Measurements from ENCODE around the gene PCDHA6.
A peak's percentile ranks its signal among the peaks of the same experiment; 100 is the strongest.
"Not testable (repeated sequence)": the region's sequence is repeated elsewhere in the genome, so short reads cannot be mapped to it uniquely, and the experiment has no call there.

Gene PCDHA6

GRCh38 chr5:140827704-140828361, at the start of gene PCDHA6:
Gene PCDHA6 (plus strand): TSS chr5:140827960. CDS start chr5:140828092, 132 bp downstream.
- peak; percentile 53 for DNase-seq (ENCODE audit: low spot score)

GRCh38 chr5:140780512-140780911, 47.2 kb upstream of the PCDHA6 start:
- no peak for DNase-seq (ENCODE audit: low spot score)

GRCh38 chr5:140785905-140786686, 41.7 kb upstream of the PCDHA6 start, which contains the start of gene PCDHA1:
Gene PCDHA1 (plus strand): TSS chr5:140786140.
- peak; percentile 57 for DNase-seq (ENCODE audit: low spot score)

DNA sequence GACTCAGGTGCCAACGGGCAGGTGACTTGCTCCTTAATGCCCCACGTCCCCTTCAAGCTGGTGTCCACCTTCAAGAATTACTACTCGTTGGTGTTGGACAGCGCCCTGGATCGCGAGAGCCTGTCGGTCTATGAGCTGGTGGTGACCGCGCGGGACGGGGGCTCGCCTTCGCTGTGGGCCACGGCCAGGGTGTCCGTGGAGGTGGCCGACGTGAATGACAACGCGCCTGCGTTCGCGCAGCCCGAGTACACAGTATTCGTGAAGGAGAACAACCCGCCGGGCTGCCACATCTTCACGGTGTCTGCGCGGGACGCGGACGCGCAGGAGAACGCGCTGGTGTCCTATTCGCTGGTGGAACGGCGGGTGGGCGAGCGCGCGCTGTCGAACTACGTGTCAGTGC, 40.3 kb upstream of the PCDHA6 start:
- not testable (repeated sequence) for DNase-seq (ENCODE audit: low spot score)

DNA sequence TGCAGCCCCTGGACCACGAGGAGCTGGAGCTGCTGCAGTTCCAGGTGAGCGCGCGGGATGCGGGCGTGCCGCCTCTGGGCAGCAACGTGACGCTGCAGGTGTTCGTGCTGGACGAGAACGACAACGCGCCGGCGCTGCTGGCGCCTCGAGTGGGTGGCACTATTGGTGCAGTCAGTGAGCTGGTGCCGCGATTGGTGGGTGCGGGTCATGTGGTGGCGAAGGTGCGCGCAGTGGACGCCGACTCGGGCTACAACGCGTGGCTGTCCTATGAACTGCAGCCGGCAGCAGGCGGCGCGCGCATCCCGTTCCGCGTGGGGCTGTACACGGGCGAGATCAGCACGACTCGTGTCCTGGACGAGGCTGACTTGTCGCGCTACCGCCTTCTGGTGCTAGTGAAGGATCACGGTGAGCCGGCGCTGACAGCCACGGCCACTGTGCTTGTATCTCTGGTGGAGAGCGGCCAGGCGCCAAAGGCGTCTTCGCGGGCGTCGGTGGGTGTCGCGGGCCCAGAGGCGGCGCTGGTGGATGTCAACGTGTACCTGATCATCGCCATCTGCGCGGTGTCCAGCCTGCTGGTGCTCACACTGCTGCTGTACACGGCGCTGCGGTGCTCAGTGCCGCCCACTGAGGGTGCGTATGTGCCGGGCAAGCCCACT, 39.8 kb upstream of the PCDHA6 start:
- not testable (repeated sequence) for DNase-seq (ENCODE audit: low spot score)

GRCh38 chr5:140791089-140791488, 36.7 kb upstream of the PCDHA6 start:
- no peak for DNase-seq (ENCODE audit: low spot score)

DNA sequence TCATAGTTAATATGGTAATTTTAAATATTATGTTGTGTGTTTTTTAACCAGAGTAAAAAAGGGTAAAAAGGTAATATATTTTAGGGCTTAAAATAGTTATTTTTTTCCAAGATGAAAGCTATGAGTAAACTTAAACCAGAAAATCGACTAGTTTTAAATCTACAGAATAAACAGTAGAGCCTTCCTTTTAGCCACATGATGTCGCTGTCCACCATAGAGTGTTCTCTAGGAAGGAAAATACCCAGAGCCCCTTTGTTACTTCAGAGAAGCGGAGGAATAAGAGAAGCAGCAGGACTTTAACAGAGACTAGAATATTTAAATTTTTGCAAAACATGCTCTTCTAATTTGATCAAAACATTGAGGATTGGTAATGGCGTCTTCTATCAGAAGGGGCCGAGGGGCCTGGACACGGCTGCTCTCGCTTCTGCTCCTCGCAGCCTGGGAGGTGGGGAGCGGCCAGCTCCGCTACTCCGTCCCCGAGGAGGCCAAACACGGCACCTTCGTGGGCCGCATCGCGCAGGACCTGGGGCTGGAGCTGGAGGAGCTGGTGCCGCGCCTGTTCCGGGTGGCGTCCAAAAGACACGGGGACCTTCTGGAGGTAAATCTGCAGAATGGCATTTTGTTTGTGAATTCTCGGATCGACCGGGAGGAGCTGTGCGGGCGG, 33.0 kb upstream of the PCDHA6 start, which contains the start of gene PCDHA2:
Gene PCDHA2, plus strand, starts transcription at position 258 of the 664 bp plus-strand sequence.
- peak; percentile 68 for DNase-seq (ENCODE audit: low spot score)

DNA sequence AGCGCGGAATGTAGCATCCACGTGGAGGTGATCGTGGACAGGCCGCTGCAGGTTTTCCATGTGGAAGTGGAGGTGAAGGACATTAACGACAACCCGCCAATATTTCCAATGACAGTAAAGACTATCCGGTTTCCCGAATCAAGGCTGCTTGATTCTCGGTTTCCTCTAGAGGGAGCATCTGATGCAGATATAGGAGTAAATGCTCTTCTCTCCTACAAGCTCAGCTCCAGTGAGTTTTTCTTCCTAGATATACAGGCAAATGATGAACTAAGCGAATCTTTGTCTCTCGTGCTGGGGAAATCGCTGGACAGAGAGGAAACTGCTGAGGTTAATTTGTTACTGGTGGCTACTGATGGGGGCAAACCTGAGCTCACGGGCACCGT, 32.5 kb upstream of the PCDHA6 start:
- peak; percentile 49 for DNase-seq (ENCODE audit: low spot score)

- DNase-seq (ENCODE audit: low spot score), result not testable (repeated sequence)
Measured at GRCh38 chr5:140796072-140796717, 31.6 kb upstream of the PCDHA6 start.

GRCh38 chr5:140796718-140797095, 31.1 kb upstream of the PCDHA6 start:
- no peak for DNase-seq (ENCODE audit: low spot score)

- DNase-seq (ENCODE audit: low spot score), result peak; percentile 84
Measured at GRCh38 chr5:140800816-140801493, 26.8 kb upstream of the PCDHA6 start, which contains the start of gene PCDHA3. Gene PCDHA3 (plus strand): TSS chr5:140801057.

- DNase-seq (ENCODE audit: low spot score), result peak; percentile 65
Measured at GRCh38 chr5:140801494-140801841, 26.3 kb upstream of the PCDHA6 start.

DNA sequence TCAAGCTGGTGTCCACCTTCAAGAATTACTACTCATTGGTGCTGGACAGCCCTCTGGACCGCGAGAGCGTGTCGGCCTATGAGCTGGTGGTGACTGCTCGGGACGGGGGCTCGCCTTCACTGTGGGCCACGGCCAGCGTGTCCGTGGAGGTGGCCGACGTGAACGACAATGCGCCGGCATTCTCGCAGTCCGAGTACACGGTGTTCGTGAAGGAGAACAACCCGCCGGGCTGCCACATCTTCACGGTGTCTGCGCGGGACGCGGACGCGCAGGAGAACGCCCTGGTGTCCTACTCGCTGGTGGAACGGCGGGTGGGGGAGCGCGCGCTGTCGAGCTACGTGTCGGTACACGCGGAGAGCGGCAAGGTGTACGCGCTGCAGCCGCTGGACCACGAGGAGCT, 25.4 kb upstream of the PCDHA6 start:
- DNase-seq (ENCODE audit: low spot score), result not testable (repeated sequence)

- no peak for DNase-seq (ENCODE audit: low spot score)
Measured at GRCh38 chr5:140802781-140803271, 24.9 kb upstream of the PCDHA6 start.

DNA sequence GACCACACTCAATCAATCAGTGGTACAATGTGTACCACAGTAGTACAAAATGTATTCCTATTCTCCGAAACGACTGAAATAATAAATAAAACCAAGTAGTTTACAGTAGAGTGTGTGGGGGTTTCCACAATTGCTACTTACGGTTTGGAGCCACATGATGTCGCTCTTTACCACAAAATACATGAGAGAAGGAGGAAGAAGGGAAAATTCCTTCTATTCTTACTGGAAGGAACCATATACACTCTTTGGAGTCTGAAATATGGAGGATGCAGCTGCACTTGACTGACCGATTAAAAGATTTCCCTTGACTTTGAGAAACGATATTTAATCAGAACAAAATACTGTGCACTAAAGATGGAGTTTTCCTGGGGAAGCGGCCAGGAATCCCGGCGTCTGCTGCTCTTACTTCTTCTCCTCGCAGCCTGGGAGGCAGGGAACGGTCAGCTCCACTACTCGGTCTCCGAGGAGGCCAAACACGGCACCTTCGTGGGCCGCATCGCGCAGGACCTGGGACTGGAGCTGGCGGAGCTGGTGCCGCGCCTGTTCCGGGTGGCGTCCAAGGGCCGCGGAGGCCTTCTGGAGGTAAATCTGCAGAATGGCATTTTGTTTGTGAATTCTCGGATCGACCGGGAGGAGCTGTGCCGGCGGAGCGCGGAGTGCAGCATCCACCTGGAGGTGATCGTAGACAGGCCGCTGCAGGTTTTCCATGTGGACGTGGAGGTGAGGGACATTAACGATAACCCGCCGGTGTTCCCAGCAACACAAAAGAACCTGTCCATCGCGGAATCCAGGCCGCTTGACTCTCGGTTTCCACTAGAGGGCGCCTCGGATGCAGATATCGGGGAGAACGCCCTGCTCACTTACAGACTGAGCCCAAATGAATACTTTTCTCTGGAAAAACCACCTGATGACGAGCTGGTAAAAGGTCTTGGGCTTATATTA, 20.7 kb upstream of the PCDHA6 start, which contains the start of gene PCDHA4:
Gene PCDHA4, plus strand, starts transcription at position 235 of the 942 bp plus-strand sequence.
- peak; percentile 70 for DNase-seq (ENCODE audit: low spot score)

DNA sequence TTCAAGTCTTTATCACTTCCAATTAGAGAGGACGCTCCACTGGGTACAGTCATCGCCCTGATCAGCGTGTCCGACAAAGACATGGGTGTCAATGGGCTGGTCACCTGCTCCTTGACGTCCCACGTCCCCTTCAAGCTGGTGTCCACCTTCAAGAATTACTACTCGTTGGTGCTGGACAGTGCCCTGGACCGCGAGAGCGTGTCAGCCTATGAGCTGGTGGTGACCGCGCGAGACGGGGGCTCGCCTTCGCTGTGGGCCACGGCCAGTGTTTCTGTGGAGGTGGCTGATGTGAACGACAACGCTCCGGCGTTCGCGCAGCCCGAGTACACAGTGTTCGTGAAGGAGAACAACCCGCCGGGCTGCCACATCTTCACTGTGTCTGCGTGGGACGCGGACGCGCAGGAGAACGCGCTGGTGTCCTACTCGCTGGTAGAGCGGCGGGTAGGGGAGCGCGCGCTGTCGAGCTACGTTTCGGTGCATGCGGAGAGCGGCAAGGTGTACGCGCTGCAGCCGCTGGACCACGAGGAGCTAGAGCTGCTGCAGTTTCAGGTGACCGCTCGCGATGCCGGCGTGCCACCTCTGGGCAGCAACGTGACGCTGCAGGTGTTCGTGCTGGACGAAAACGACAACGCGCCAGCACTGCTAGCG, 19.4 kb upstream of the PCDHA6 start:
- DNase-seq (ENCODE audit: low spot score), result not testable (repeated sequence)

DNA sequence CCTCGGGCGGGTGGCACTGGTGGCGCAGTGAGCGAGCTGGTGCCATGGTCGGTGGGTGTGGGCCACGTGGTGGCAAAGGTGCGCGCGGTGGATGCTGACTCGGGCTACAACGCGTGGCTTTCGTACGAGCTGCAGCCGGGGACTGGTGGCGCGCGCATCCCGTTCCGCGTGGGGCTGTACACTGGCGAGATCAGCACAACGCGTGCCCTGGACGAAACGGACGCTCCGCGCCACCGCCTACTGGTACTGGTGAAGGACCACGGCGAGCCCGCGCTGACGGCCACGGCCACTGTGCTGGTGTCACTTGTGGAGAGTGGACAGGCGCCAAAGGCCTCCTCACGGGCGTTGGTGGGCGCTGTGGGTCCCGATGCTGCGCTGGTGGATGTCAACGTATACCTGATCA, 18.9 kb upstream of the PCDHA6 start:
- DNase-seq (ENCODE audit: low spot score), result no peak

GRCh38 chr5:140821375-140822280, 6.1 kb upstream of the PCDHA6 start, which contains the start of gene PCDHA5:
Gene PCDHA5 (plus strand): TSS chr5:140821613.
- peak; percentile 45 for DNase-seq (ENCODE audit: low spot score)
